ENCODE data around the gene NXPH1. TPM values are rescaled to one million over a fixed set of nuclear protein-coding genes. Genes with fewer than 3 reads are reported as not detected.

NXPH1 gene
- total and polyA plus RNA-seq, 7 experiments from 2014 or later: not detected

- H3K9me3 Mint-ChIP-seq: peaks cover 0 to 5% (median 0%) of the 10 kb centered on the region in 11 donors
- ATAC-seq: no peak
- H3K27me3 Mint-ChIP-seq: no peaks in the 10 kb centered on the region
- Histone ChIP-seq H3K27ac (ENCODE audit: low read depth, low read length) (no peak overlapping the region), H3K4me1 (ENCODE audit: control insufficient read depth in 2 of 2, insufficient read depth in 2 of 2, low read length in 2 of 2) (no peaks in the 10 kb centered on the region), H3K9me3 (ENCODE audit: control insufficient read depth in 2 of 3, low read length in 3 of 3) (no peaks in the 10 kb centered on the region), H3K27me3 (ENCODE audit: control insufficient read depth in 2 of 2, insufficient read depth in 2 of 2, low read length in 2 of 2) (no peaks in the 10 kb centered on the region), H3K36me3 (ENCODE audit: control insufficient read depth in 2 of 3, insufficient read depth in 3 of 3, low read length in 3 of 3) (no peaks in the 10 kb centered on the region), H3K4me3 (ENCODE audit: low read length) (no peak overlapping the region)
- no peak overlapping the region for H3K4me3 Mint-ChIP-seq
- ChIA-PET POLR2A (no interaction called here), CTCF (no interaction called here)
- intact Hi-C loops (cut with micrococcal nuclease): no loop called here
- H3K36me3 Mint-ChIP-seq: no peaks in the 10 kb centered on the region
- DNase-seq: no peak
- H3K27ac Mint-ChIP-seq: no peak overlapping the region
- H3K4me1 Mint-ChIP-seq: no peaks in the 10 kb centered on the region
Measured at GRCh38 chr7:8639668-8640067, 206.3 kb downstream of the NXPH1 start.

GRCh38 chr7:8640671-8641070 is 207.3 kb downstream of the NXPH1 start:
- ChIA-PET CTCF (no interaction called here), POLR2A (no interaction called here)
- Mint-ChIP-seq H3K9me3 (peaks cover 0 to 1% (median 0%) of the 10 kb centered on the region in 11 donors), H3K4me3 (no peak overlapping the region), H3K4me1 (no peaks in the 10 kb centered on the region), H3K27me3 (no peaks in the 10 kb centered on the region), H3K27ac (no peak overlapping the region), H3K36me3 (no peaks in the 10 kb centered on the region)
- DNase-seq (no peak), ATAC-seq (no peak)
- Histone ChIP-seq H3K27ac (ENCODE audit: low read depth, low read length) (no peak overlapping the region), H3K36me3 (ENCODE audit: control insufficient read depth in 2 of 3, insufficient read depth in 3 of 3, low read length in 3 of 3) (no peaks in the 10 kb centered on the region), H3K4me3 (ENCODE audit: low read length) (no peak overlapping the region), H3K4me1 (ENCODE audit: control insufficient read depth in 2 of 2, insufficient read depth in 2 of 2, low read length in 2 of 2) (no peaks in the 10 kb centered on the region), H3K9me3 (ENCODE audit: control insufficient read depth in 2 of 3, low read length in 3 of 3) (no peaks in the 10 kb centered on the region), H3K27me3 (ENCODE audit: control insufficient read depth in 2 of 2, insufficient read depth in 2 of 2, low read length in 2 of 2) (no peaks in the 10 kb centered on the region)
- intact Hi-C loops (cut with micrococcal nuclease): no loop called here

- peaks cover 3 to 25% (median 8%) of the 10 kb centered on the region in 11 donors for H3K9me3 Mint-ChIP-seq
- DNase-seq: no peak
- H3K36me3 ChIP-seq (ENCODE audit: control insufficient read depth in 2 of 3, insufficient read depth in 3 of 3, low read length in 3 of 3): no peaks in the 10 kb centered on the region
- POLR2A ChIA-PET: no interaction called here
- no peaks in the 10 kb centered on the region for H3K27me3 ChIP-seq (ENCODE audit: control insufficient read depth in 2 of 2, insufficient read depth in 2 of 2, low read length in 2 of 2)
- H3K36me3 Mint-ChIP-seq: no peaks in the 10 kb centered on the region
- no peak overlapping the region for H3K27ac ChIP-seq (ENCODE audit: low read depth, low read length)
- no peak overlapping the region for H3K4me3 ChIP-seq (ENCODE audit: low read length)
- no peak overlapping the region for H3K4me3 Mint-ChIP-seq
- peak; percentile 27 for ATAC-seq
- no peaks in the 10 kb centered on the region for H3K4me1 Mint-ChIP-seq
- H3K27ac Mint-ChIP-seq: no peak overlapping the region
- intact Hi-C loops (cut with micrococcal nuclease): no loop called here
- CTCF ChIA-PET: no interaction called here
- no peaks in the 10 kb centered on the region for H3K4me1 ChIP-seq (ENCODE audit: control insufficient read depth in 2 of 2, insufficient read depth in 2 of 2, low read length in 2 of 2)
- peaks cover 0 to 4% (median 0%) of the 10 kb centered on the region in 5 donors for H3K27me3 Mint-ChIP-seq
- H3K9me3 ChIP-seq (ENCODE audit: control insufficient read depth in 2 of 3, low read length in 3 of 3): peaks cover 0 to 4% (median 0%) of the 10 kb centered on the region in 3 experiments
Measured at GRCh38 chr7:8668627-8669500, 235.5 kb downstream of the NXPH1 start.

GRCh38 chr7:8669501-8669851 is 236.1 kb downstream of the NXPH1 start:
- H3K4me1 Mint-ChIP-seq: no peaks in the 10 kb centered on the region

GRCh38 chr7:8684426-8684825 is 251.0 kb downstream of the NXPH1 start:
- no peaks in the 10 kb centered on the region for H3K27me3 ChIP-seq (ENCODE audit: control insufficient read depth in 2 of 2, insufficient read depth in 2 of 2, low read length in 2 of 2)
- H3K36me3 ChIP-seq (ENCODE audit: control insufficient read depth in 2 of 3, insufficient read depth in 3 of 3, low read length in 3 of 3): no peaks in the 10 kb centered on the region
- POLR2A ChIA-PET: no interaction called here
- H3K9me3 ChIP-seq (ENCODE audit: control insufficient read depth in 2 of 3, low read length in 3 of 3): no peaks in the 10 kb centered on the region
- H3K4me3 Mint-ChIP-seq: no peak overlapping the region
- intact Hi-C loops (cut with micrococcal nuclease): no loop called here
- H3K9me3 Mint-ChIP-seq: peaks cover 0 to 13% (median 0%) of the 10 kb centered on the region in 11 donors
- ATAC-seq: no peak
- CTCF ChIA-PET: no interaction called here
- no peaks in the 10 kb centered on the region for H3K27me3 Mint-ChIP-seq
- no peaks in the 10 kb centered on the region for H3K36me3 Mint-ChIP-seq
- DNase-seq: no peak
- H3K4me1 ChIP-seq (ENCODE audit: control insufficient read depth in 2 of 2, insufficient read depth in 2 of 2, low read length in 2 of 2): no peaks in the 10 kb centered on the region
- H3K27ac Mint-ChIP-seq: no peak overlapping the region
- H3K4me3 ChIP-seq (ENCODE audit: low read length): no peak overlapping the region
- H3K27ac ChIP-seq (ENCODE audit: low read depth, low read length): no peak overlapping the region
- no peaks in the 10 kb centered on the region for H3K4me1 Mint-ChIP-seq

More at GRCh38 chr7:8669501-8669851, 236.1 kb downstream of the NXPH1 start:
- no peak overlapping the region for H3K4me3 Mint-ChIP-seq
- POLR2A ChIA-PET: no interaction called here
- no peaks in the 10 kb centered on the region for H3K27me3 ChIP-seq (ENCODE audit: control insufficient read depth in 2 of 2, insufficient read depth in 2 of 2, low read length in 2 of 2)
- CTCF ChIA-PET: no interaction called here
- intact Hi-C loops (cut with micrococcal nuclease): no loop called here
- H3K36me3 ChIP-seq (ENCODE audit: control insufficient read depth in 2 of 3, insufficient read depth in 3 of 3, low read length in 3 of 3): no peaks in the 10 kb centered on the region
- H3K27ac Mint-ChIP-seq: no peak overlapping the region
- H3K36me3 Mint-ChIP-seq: no peaks in the 10 kb centered on the region
- peaks cover 0 to 4% (median 0%) of the 10 kb centered on the region in 5 donors for H3K27me3 Mint-ChIP-seq
- H3K9me3 Mint-ChIP-seq: peaks cover 2 to 25% (median 8%) of the 10 kb centered on the region in 11 donors
- no peak overlapping the region for H3K4me3 ChIP-seq (ENCODE audit: low read length)
- peaks cover 0 to 3% (median 0%) of the 10 kb centered on the region in 3 experiments for H3K9me3 ChIP-seq (ENCODE audit: control insufficient read depth in 2 of 3, low read length in 3 of 3)
- no peaks in the 10 kb centered on the region for H3K4me1 ChIP-seq (ENCODE audit: control insufficient read depth in 2 of 2, insufficient read depth in 2 of 2, low read length in 2 of 2)
- H3K27ac ChIP-seq (ENCODE audit: low read depth, low read length): no peak overlapping the region
- ATAC-seq (no peak), DNase-seq (no peak)

DNA sequence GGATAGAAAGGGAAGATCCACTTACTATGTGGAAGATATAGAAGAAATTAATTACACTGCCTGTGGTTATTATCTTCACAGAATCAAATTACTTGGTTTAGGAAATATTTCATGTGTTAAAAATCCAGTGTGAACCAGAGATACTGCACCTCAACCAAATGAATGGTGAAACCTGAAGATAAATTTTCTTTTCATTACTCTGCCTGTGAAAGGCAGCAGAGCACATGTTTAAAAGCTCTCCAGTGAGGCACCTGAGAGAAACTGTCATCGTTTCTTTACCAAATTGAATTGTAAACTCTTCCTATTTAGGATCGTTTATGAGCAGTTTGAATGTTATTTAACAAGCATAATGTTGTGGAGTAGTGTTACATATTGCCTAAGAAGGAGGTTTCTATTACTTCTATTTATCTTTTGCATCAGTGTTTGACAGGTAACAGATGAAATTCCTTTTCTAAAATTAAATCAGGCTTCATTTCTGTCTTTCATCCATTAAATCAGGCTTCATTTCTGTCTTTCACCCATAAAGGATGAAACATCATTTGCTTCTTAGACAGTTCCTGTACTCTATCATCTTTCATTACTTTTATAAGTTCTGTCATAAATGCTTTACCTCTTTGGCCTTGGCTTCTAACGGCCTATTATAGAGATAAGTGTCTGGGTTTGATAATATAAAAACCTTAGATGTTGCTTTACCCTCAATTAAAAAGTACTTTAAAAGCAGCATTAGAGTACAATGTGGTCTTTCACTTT is 266.6 kb downstream of the NXPH1 start:
- no peaks in the 10 kb centered on the region for H3K27me3 ChIP-seq (ENCODE audit: control insufficient read depth in 2 of 2, insufficient read depth in 2 of 2, low read length in 2 of 2)
- Mint-ChIP-seq H3K27me3 (no peaks in the 10 kb centered on the region), H3K27ac (no peak overlapping the region), H3K36me3 (no peaks in the 10 kb centered on the region), H3K4me3 (no peak overlapping the region), H3K9me3 (peaks cover 0 to 14% (median 2%) of the 10 kb centered on the region in 11 donors), H3K4me1 (no peaks in the 10 kb centered on the region)
- no peak overlapping the region for H3K27ac ChIP-seq (ENCODE audit: low read depth, low read length)
- intact Hi-C loops (cut with micrococcal nuclease): no loop called here
- POLR2A ChIA-PET: no interaction called here
- H3K9me3 ChIP-seq (ENCODE audit: control insufficient read depth in 2 of 3, low read length in 3 of 3): no peaks in the 10 kb centered on the region
- no peaks in the 10 kb centered on the region for H3K36me3 ChIP-seq (ENCODE audit: control insufficient read depth in 2 of 3, insufficient read depth in 3 of 3, low read length in 3 of 3)
- no peak for DNase-seq
- CTCF ChIA-PET: no interaction called here
- H3K4me1 ChIP-seq (ENCODE audit: control insufficient read depth in 2 of 2, insufficient read depth in 2 of 2, low read length in 2 of 2): no peaks in the 10 kb centered on the region
- no peak for ATAC-seq
- H3K4me3 ChIP-seq (ENCODE audit: low read length): no peak overlapping the region

Data from naive thymus-derived CD4-positive, alpha-beta T cell (primary cell).